Activated B cell treated with CpG ODN at 0.5 μM for 24 hours (primary cell): ENCODE measurements around the gene PTPRR. TPM values are rescaled to one million over a fixed set of nuclear protein-coding genes. Genes with fewer than 3 reads are reported as not detected.

ENCODE experiments used
- ATAC-seq: fragments of 200-7000 bp; cut with Tn5 transposase; one replicate; pipeline ENCODE4 v1.10.0; 2021; ENCODE audit warnings: low read depth, mild to moderate bottlenecking, moderate library complexity
- CTCF ChIA-PET: fragments of 350-600 bp; sonication (Branson Sonifier 250); formaldehyde crosslinking; loops from one replicate; lab custom pipeline; 2021; ENCODE audit warnings: antibody characterized with exemption; lab: Charles Lee
- POLR2A ChIA-PET: fragments of 350-600 bp; sonication (Branson Sonifier 250); formaldehyde crosslinking; loops from one replicate; lab custom pipeline; 2021; ENCODE audit warnings: antibody characterized with exemption; lab: Charles Lee
- DNase-seq: peaks from one replicate; pipeline ENCODE4 v3.0.0; 2022
- H3K27ac Mint-ChIP-seq: one replicate; pipeline ENCODE4 v1.8.0; 2020; ENCODE audit warnings: mixed read lengths
- H3K27me3 Mint-ChIP-seq: one replicate; pipeline ENCODE4 v1.8.0; 2021; ENCODE audit warnings: mixed read lengths
- H3K36me3 Mint-ChIP-seq: one replicate; pipeline ENCODE4 v1.8.0; 2021; ENCODE audit warnings: low read depth, mixed read lengths
- H3K4me1 Mint-ChIP-seq: one replicate; pipeline ENCODE4 v1.8.0; 2021; ENCODE audit warnings: mixed read lengths
- H3K4me3 Mint-ChIP-seq: one replicate; pipeline ENCODE4 v1.8.0; 2020; ENCODE audit warnings: mild to moderate bottlenecking, mixed read lengths
- H3K9me3 Mint-ChIP-seq: one replicate; pipeline ENCODE4 v1.8.0; 2020; ENCODE audit warnings: mixed read lengths
- intact Hi-C: fragments of 100-400 bp; cut with micrococcal nuclease; formaldehyde crosslinking; loops from one replicate; pipeline ENCODE4 v1.15.1; 2024
- total RNA-seq: library from RNA; stranded (reverse); gene quantifications from 2 replicates; pipeline ENCODE4 v1.2.3, GENCODE V29; 2022
- TF ChIP-seq, protein P1 (sequence below): fragments of 200-600 bp; IDR thresholded peaks from one replicate; pipeline ENCODE4 v1.8.0; 2022; ENCODE audit warnings: antibody characterized with exemption, mild to moderate bottlenecking

Gene PTPRR
- total RNA-seq, 1 donor from 2014 or later = not detected

DNA sequence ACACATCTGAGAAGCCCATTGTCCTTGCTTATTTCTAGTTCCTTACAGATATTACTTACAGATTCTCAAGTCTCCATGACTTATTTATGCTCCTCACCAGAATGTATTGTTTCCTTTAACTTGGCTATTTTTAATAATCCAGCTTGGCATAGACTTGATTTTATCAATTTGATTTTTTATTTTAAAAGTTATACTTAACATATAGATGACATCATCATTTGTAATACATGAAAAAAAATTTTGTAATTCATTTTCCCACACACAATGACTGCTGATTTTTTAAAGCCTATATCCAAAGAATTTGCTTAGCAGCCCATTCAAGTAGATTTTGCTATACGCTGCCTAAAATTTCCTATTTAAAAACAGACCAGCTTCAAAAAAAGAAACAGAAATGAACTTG is 39.8 kb downstream of the PTPRR start:
- Mint-ChIP-seq H3K4me3 (no peak overlapping the region), H3K27ac (no peak overlapping the region), H3K4me1 (no peaks in the 10 kb centered on the region), H3K9me3 (no peaks in the 10 kb centered on the region), H3K27me3 (no peaks in the 10 kb centered on the region), H3K36me3 (no peaks in the 10 kb centered on the region)
- TF ChIP-seq, protein P1, sequence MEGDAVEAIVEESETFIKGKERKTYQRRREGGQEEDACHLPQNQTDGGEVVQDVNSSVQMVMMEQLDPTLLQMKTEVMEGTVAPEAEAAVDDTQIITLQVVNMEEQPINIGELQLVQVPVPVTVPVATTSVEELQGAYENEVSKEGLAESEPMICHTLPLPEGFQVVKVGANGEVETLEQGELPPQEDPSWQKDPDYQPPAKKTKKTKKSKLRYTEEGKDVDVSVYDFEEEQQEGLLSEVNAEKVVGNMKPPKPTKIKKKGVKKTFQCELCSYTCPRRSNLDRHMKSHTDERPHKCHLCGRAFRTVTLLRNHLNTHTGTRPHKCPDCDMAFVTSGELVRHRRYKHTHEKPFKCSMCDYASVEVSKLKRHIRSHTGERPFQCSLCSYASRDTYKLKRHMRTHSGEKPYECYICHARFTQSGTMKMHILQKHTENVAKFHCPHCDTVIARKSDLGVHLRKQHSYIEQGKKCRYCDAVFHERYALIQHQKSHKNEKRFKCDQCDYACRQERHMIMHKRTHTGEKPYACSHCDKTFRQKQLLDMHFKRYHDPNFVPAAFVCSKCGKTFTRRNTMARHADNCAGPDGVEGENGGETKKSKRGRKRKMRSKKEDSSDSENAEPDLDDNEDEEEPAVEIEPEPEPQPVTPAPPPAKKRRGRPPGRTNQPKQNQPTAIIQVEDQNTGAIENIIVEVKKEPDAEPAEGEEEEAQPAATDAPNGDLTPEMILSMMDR = no peak
- intact Hi-C loops = no loop called here
- DNase-seq = no peak
- ChIA-PET CTCF (no interaction called here), POLR2A (no interaction called here)
- ATAC-seq = no peak

DNA sequence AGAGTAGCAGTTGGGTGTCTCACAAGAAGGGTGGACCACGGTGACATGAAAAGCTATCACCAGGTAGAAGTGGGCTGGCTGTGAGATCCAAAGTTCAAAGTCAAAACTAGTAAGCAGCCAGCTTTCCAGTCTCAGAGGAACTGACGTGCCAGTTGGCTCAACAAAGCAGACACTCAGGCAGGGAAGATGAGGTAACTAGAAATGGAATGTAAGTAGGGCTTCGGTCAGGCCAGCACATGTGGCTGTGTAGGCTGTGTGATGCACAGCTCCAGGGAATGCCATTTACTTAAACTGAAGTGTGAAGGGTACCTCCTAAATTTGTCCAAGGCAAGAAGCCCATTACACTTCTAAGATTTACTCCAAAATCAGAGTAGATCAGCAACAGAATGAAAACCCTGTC is 43.6 kb downstream of the PTPRR start:
- ATAC-seq (no peak), DNase-seq (no peak)
- Mint-ChIP-seq H3K36me3 (no peaks in the 10 kb centered on the region), H3K27me3 (no peaks in the 10 kb centered on the region), H3K9me3 (no peaks in the 10 kb centered on the region), H3K4me3 (no peak overlapping the region), H3K27ac (no peak overlapping the region), H3K4me1 (no peaks in the 10 kb centered on the region)
- TF ChIP-seq, protein P1 = no peak
- POLR2A ChIA-PET = no interaction called here
- intact Hi-C loops = no loop called here
- CTCF ChIA-PET = no interaction called here

DNA sequence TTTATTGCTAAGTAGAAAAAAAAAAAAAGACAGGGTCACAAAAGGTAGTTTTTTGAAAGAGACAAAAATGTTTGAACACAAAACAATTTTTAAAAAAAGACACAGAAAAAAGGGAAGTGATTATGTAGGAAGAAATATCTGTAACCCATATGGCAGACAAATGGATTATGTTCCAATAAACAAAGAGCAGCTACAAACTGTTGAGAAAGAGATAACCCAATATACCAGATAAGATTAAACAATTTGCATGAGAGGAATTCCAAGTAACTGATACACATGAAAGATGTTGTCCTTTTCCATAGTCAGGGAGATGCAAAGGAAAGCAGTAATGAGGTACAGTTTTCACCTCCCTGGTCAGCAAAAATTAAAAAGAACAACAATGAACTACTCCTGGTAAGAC is 44.9 kb downstream of the PTPRR start:
- intact Hi-C loops = no loop called here

DNA sequence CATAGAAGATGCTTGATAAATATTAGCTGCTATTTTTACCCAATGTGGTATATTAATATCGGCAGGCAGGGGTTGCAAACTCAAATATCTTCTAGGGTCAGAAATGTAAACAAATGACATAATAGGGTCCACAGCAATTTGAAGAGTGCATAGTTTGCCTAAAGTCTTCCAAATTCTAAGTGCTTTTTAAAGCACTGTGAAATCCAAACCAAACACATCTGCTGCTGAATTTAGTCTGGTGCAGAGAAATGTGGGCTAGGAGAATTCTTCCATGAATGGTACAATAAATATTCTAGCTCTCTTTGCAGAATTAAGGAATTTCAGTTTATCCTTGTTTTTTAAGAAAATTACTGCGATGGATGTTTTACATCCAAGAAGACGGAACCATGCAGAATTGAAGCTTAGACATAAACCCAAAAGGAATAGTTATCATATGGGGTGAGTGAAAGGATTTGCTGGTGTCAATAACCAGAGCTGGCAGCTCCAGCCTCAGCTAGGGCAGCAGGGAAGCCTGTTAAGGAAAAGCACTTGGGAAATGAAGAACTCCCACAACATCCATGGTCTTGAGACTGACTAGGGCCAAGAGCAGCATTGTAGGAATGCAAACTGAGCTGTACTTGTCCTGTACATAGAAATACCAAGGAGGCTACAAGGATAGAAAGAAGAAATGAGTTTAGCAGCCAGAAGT is 65.5 kb downstream of the PTPRR start:
- TF ChIP-seq, protein P1 = no peak
- no peaks in the 10 kb centered on the region for H3K9me3 Mint-ChIP-seq
- ATAC-seq (no peak), DNase-seq (no peak)
- ChIA-PET CTCF (no interaction called here), POLR2A (no interaction called here)
- intact Hi-C loops = no loop called here
- no peaks in the 10 kb centered on the region for H3K27me3 Mint-ChIP-seq
- H3K36me3 Mint-ChIP-seq = no peaks in the 10 kb centered on the region
- H3K27ac Mint-ChIP-seq = no peak overlapping the region
- H3K4me1 Mint-ChIP-seq = no peaks in the 10 kb centered on the region
- H3K4me3 Mint-ChIP-seq = no peak overlapping the region

More for the DNA sequence above, 44.9 kb downstream of the PTPRR start:
- CTCF ChIA-PET = no interaction called here
- no peak overlapping the region for H3K27ac Mint-ChIP-seq
- TF ChIP-seq, protein P1 = no peak
- no peak for DNase-seq
- ATAC-seq = no peak
- no peaks in the 10 kb centered on the region for H3K4me1 Mint-ChIP-seq
- H3K9me3 Mint-ChIP-seq = no peaks in the 10 kb centered on the region
- H3K36me3 Mint-ChIP-seq = no peaks in the 10 kb centered on the region
- H3K27me3 Mint-ChIP-seq = no peaks in the 10 kb centered on the region
- POLR2A ChIA-PET = no interaction called here
- no peak overlapping the region for H3K4me3 Mint-ChIP-seq

DNA sequence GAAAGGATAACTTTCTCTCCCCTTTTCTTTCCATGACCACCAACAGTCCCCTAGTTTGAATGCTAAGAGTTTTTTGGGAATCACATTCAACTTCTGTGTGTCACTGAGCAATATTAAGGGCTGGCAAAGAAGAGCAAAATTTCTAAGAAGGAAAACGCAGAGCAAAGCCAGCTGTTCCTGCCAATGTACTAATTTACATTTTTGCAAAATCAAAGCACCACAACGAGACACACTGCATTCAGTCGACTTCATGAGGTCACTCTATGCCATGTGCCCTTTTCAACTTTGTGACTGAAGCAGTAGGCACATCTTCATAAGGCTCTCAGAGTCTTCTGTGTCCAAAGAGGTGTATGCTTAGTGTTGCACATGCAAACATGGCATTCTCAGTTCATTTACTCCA is 66.4 kb downstream of the PTPRR start:
- TF ChIP-seq, protein P1 = no peak
- Mint-ChIP-seq H3K27ac (no peak overlapping the region), H3K9me3 (no peaks in the 10 kb centered on the region), H3K27me3 (no peaks in the 10 kb centered on the region), H3K36me3 (no peaks in the 10 kb centered on the region), H3K4me3 (no peak overlapping the region), H3K4me1 (no peaks in the 10 kb centered on the region)
- ChIA-PET CTCF (no interaction called here), POLR2A (no interaction called here)
- intact Hi-C loops = no loop called here
- ATAC-seq = no peak
- DNase-seq = no peak
